ENCODE results near the gene ASPDH.

DNA sequence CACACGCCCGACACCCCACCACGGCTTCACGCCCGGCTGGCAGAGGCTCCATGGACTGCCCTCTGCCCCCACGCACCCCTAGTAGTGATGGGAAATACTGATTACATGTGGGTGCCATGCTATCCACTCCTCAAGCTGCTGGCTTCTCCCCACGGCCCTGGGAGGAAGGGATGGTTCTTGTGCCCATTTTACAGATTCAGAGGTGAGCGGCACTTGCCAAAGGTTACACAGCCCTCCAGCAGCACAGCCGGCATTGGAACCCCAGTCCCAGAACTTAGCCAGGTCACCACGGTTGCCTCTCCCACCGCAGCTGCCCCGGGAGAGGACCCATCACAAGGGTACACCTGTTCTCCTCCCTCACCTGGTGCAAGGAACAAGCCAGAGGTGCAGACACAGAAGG is 41.3 kb upstream of the ASPDH start:
- TF ChIP-seq POLR2A (IDR thresholded peaks at IDR 0.05) = no peak
- TF ChIP-seq, protein P1, sequence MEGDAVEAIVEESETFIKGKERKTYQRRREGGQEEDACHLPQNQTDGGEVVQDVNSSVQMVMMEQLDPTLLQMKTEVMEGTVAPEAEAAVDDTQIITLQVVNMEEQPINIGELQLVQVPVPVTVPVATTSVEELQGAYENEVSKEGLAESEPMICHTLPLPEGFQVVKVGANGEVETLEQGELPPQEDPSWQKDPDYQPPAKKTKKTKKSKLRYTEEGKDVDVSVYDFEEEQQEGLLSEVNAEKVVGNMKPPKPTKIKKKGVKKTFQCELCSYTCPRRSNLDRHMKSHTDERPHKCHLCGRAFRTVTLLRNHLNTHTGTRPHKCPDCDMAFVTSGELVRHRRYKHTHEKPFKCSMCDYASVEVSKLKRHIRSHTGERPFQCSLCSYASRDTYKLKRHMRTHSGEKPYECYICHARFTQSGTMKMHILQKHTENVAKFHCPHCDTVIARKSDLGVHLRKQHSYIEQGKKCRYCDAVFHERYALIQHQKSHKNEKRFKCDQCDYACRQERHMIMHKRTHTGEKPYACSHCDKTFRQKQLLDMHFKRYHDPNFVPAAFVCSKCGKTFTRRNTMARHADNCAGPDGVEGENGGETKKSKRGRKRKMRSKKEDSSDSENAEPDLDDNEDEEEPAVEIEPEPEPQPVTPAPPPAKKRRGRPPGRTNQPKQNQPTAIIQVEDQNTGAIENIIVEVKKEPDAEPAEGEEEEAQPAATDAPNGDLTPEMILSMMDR (IDR thresholded peaks at IDR 0.05) = no peak
